Heart left ventricle (tissue), 16 donors: ENCODE data around the gene RPS29. TPM values are rescaled to one million over a fixed set of nuclear protein-coding genes. Genes with fewer than 3 reads are reported as not detected.

ENCODE experiments used
- ATAC-seq, 4 donors: fragments of 200-7000 bp; cut with Tn5 transposase; one replicate each; pipeline ENCODE4 v1.9.1; 2020 to 2022; ENCODE audit warnings: moderate library complexity in 4 of 4, mild to moderate bottlenecking in 3 of 4, moderate number of reproducible peaks in 1 of 4
- DNase-seq, 5 donors: peaks; one replicate each; pipeline ENCODE4 v3.0.0-alpha.2; 2020
- H3K27ac ChIP-seq, 12 donors: fragments of 200-600 bp; sonication (generic) in 4 of 12; one replicate each; pipeline versions ENCODE4 v1.5.0 to v1.8.0; 2016 to 2022; ENCODE audit warnings: mild to moderate bottlenecking in 2 of 12
- H3K27me3 ChIP-seq, 9 donors: fragments of 200-600 bp; sonication (generic) in 2 of 9; one replicate each; pipeline versions ENCODE4 v1.5.1 to v1.8.0; 2016 to 2022; ENCODE audit warnings: mild to moderate bottlenecking in 3 of 9
- H3K36me3 ChIP-seq, 9 donors: fragments of 200-600 bp; sonication (generic) in 2 of 9; one replicate each; pipeline versions ENCODE4 v1.5.0 to v1.8.0; 2018 to 2022; ENCODE audit warnings: mild to moderate bottlenecking in 2 of 9
- H3K4me1 ChIP-seq, 12 donors: fragments of 200-600 bp; sonication (generic) in 4 of 12; one replicate each; pipeline versions ENCODE4 v1.5.0 to v1.8.0; 2016 to 2022; ENCODE audit warnings: mild to moderate bottlenecking in 3 of 12
- H3K4me3 ChIP-seq, 12 donors: fragments of 200-600 bp; sonication (generic) in 4 of 12; one replicate each; pipeline versions ENCODE4 v1.5.0 to v1.8.0; 2017 to 2022; ENCODE audit warnings: mild to moderate bottlenecking in 9 of 12, moderate library complexity in 4 of 12
- H3K9me3 ChIP-seq, 12 donors: fragments of 200-600 bp; sonication (generic) in 4 of 12; one replicate each; pipeline versions ENCODE4 v1.5.0 to v1.8.0; 2016 to 2022; ENCODE audit warnings: mild to moderate bottlenecking in 1 of 12
- CTCF ChIP-seq, 12 donors: fragments of 200-600 bp; sonication (generic) in 4 of 12; IDR thresholded peaks; one replicate each; pipeline versions ENCODE4 v1.5.0 to v1.8.0; 2018 to 2022; ENCODE audit warnings: antibody characterized with exemption in 12 of 12, mild to moderate bottlenecking in 5 of 12
- POLR2A ChIP-seq, 2 donors: fragments of 450-650 bp; IDR thresholded peaks; one replicate each; pipeline ENCODE4 v1.6.1; 2017; ENCODE audit warnings: antibody characterized with exemption in 2 of 2, mild to moderate bottlenecking in 2 of 2, moderate library complexity in 2 of 2
- WGBS, 4 donors: extraction: QIAGEN DNeasy Blood & Tissue Kit in 2 of 4; methylation state at CpG; one replicate each; pipeline versions ENCODE4 v1.1.5 to v1.1.7; 2013 to 2018; 5-methylcytosine and 5-hydroxymethylcytosine counted together
- intact Hi-C, 10 donors: fragments of 100-400 bp; cut with DNase I; formaldehyde crosslinking; loops; one replicate each; pipeline versions ENCODE4 v1.11.1 to v1.14.2; 2022
- polyA plus RNA-seq, 2 donors: library from polyadenylated mRNA; stranded (reverse); fragments of 200-250 nt; gene quantifications; one replicate each; pipeline ENCODE4 v1.2.3, GENCODE V29; 2013
- total RNA-seq, 9 donors: library from RNA; depleted of rRNA in 2 of 9; stranded (reverse); fragments of >200 nt in 2 of 9; fragmentation: NEBNext Ultra II Directional in 3 of 9; extraction: Animal tissue kit (Norgen Biotek cat#: 25700) in 3 of 9; gene quantifications; one replicate each; pipeline versions ENCODE4 v1.1.0 to v1.2.4, GENCODE V29; 2016 to 2023
- donor health status: ischemic (EF 13 %, LVEDD 7.1; RV severe dilation, severe dysfunction).
- donor health status: healthy with polysubstance abuse.
- donor health status: DM: no; HTN: yes; CAD: no.
- donor health status: DM: no; HTN: no; CAD: no.
- donor health status: ischemic (EF 25% LVEDD 6.9; RV normal size, moderate dysfunction).
- donor health status: ischemic (EF 25% LVEDD 5.7; RV mildly dilated, moderate dysfunction).
- donor health status: healthy.
- donor health status: DM: yes; HTN: yes; CAD: no.
- donor health status: ischemic (EF 35%, LVEDD 5.7; RV mildly dilated, moderate dysfunction).
- donor health status: nonischemic (EF 11% LVEDD 7.7; RV severe dilation, severe dysfunction).
- donor health status: DM: yes; HTN: yes; CAD: no.
- donor health status: PGD.
- donor health status: ischemic (EF 29% LVEDD 5.4; RV normal size, mild dysfunction).
- donor health status: nonischemic (EF 23%, LVEDD 6.1; RV moderate dilation, normal function).

The RPS29 gene
- total and polyA plus RNA-seq, 11 donors: 507 to 4,598 (median 922) TPM

GRCh38 chr14:49566714-49567113 lies 19.5 kb downstream of the RPS29 start:
- H3K36me3 ChIP-seq: no peaks in the 10 kb centered on the region
- H3K27ac ChIP-seq: no peak overlapping the region
- no peaks in the 10 kb centered on the region for H3K27me3 ChIP-seq
- intact Hi-C loops: no loop called here
- WGBS, 4 donors: 91 to 94% (median 93%) methylated on average over 12 of the region's 12 CpGs
- H3K4me3 ChIP-seq: no peak overlapping the region
- no peaks in the 10 kb centered on the region for H3K4me1 ChIP-seq
- no peak for TF ChIP-seq CTCF (IDR thresholded peaks at IDR 0.05)
- no peak for TF ChIP-seq POLR2A (IDR thresholded peaks at IDR 0.05)
- peaks cover 0 to 6% (median 0%) of the 10 kb centered on the region in 12 donors for H3K9me3 ChIP-seq
- ATAC-seq (no peak), DNase-seq (no peak)

GRCh38 chr14:49559979-49560768 lies 26.0 kb downstream of the RPS29 start:
- ATAC-seq: no peak
- WGBS, 4 donors: 86 to 92% (median 90%) methylated on average over 6 of the region's 6 CpGs

GRCh38 chr14:49553892-49554291 lies 32.3 kb downstream of the RPS29 start:
- H3K4me1 ChIP-seq: no peaks in the 10 kb centered on the region
- DNase-seq (no peak), ATAC-seq (no peak)
- H3K4me3 ChIP-seq: no peak overlapping the region
- H3K36me3 ChIP-seq: no peaks in the 10 kb centered on the region
- WGBS, 4 donors: 62 to 64% (median 63%) methylated on average over 3 of the region's 3 CpGs
- no peaks in the 10 kb centered on the region for H3K27me3 ChIP-seq
- H3K27ac ChIP-seq: no peak overlapping the region
- intact Hi-C loops: no loop called here
- H3K9me3 ChIP-seq: no peaks in the 10 kb centered on the region
- TF ChIP-seq POLR2A (IDR thresholded peaks at IDR 0.05) (no peak), CTCF (IDR thresholded peaks at IDR 0.05) (no peak)

More at GRCh38 chr14:49559979-49560768, 26.0 kb downstream of the RPS29 start:
- intact Hi-C loops: no loop called here
- Histone ChIP-seq H3K27ac (no peak overlapping the region), H3K4me1 (no peaks in the 10 kb centered on the region), H3K27me3 (no peaks in the 10 kb centered on the region), H3K4me3 (no peak overlapping the region), H3K9me3 (peaks cover 0 to 6% (median 0%) of the 10 kb centered on the region in 12 donors), H3K36me3 (no peaks in the 10 kb centered on the region)
- TF ChIP-seq CTCF (IDR thresholded peaks at IDR 0.05) (no peak), POLR2A (IDR thresholded peaks at IDR 0.05) (no peak)
- no peak for DNase-seq

GRCh38 chr14:49553106-49553505 lies 33.1 kb downstream of the RPS29 start:
- TF ChIP-seq CTCF (IDR thresholded peaks at IDR 0.05) (no peak), POLR2A (IDR thresholded peaks at IDR 0.05) (no peak)
- Histone ChIP-seq H3K27me3 (no peaks in the 10 kb centered on the region), H3K27ac (no peak overlapping the region), H3K36me3 (no peaks in the 10 kb centered on the region), H3K4me3 (no peak overlapping the region), H3K4me1 (no peaks in the 10 kb centered on the region), H3K9me3 (no peaks in the 10 kb centered on the region)
- intact Hi-C loops: no loop called here
- no peak for DNase-seq
- ATAC-seq: no peak
